H9 (cell line): ENCODE data around the gene CD247. TPM values are rescaled to one million over a fixed set of nuclear protein-coding genes. Genes with fewer than 3 reads are reported as not detected.

Experiments used
- DNase-seq: peaks from one replicate; pipeline ENCODE4 v3.0.0-alpha.2; 2017
- H2AFZ ChIP-seq: one replicate; pipeline ENCODE4 v1.6.1; 2013; ENCODE audit warnings: mild to moderate bottlenecking, low read length, control low read depth, moderate library complexity
- H2AK5ac ChIP-seq: 2 replicates; pipeline ENCODE4 v1.6.1; 2013; ENCODE audit warnings: low read length, control low read depth, mixed read lengths; ENCODE audit not compliant: insufficient read length
- H2BK120ac ChIP-seq: one replicate; pipeline ENCODE4 v1.6.1; 2013; ENCODE audit warnings: low read depth, mild to moderate bottlenecking, low read length, control low read depth, inconsistent platforms; ENCODE audit not compliant: poor library complexity, severe bottlenecking
- H2BK12ac ChIP-seq: 2 replicates; pipeline ENCODE4 v1.6.1; 2013; ENCODE audit warnings: low read length, control low read depth, mixed read lengths, low read depth; ENCODE audit not compliant: insufficient read length
- H2BK15ac ChIP-seq: 2 replicates; pipeline ENCODE4 v1.6.1; 2013; ENCODE audit warnings: low read depth, low read length, control low read depth
- H2BK20ac ChIP-seq: one replicate; pipeline ENCODE4 v1.6.1; 2013; ENCODE audit warnings: low read depth, mild to moderate bottlenecking, low read length, control low read depth, inconsistent platforms; ENCODE audit not compliant: poor library complexity, severe bottlenecking
- H2BK5ac ChIP-seq: 2 replicates; pipeline ENCODE4 v1.6.1; 2013; ENCODE audit warnings: low read length, control low read depth, mixed read lengths; ENCODE audit not compliant: insufficient read length
- H3K14ac ChIP-seq: 2 replicates; pipeline ENCODE4 v1.6.1; 2013; ENCODE audit warnings: low read length, control low read depth; ENCODE audit not compliant: insufficient read depth
- H3K18ac ChIP-seq: 2 replicates; pipeline ENCODE4 v1.6.1; 2013; ENCODE audit warnings: low read depth, mild to moderate bottlenecking, mixed read lengths, low read length, control low read depth; ENCODE audit not compliant: insufficient read length
- H3K23ac ChIP-seq: 2 replicates; pipeline ENCODE4 v1.6.1; 2013; ENCODE audit warnings: low read length, control low read depth, mixed read lengths, low read depth; ENCODE audit not compliant: insufficient read length
- H3K23me2 ChIP-seq: 2 replicates; pipeline ENCODE4 v1.6.1; 2013; ENCODE audit warnings: low read depth, mild to moderate bottlenecking, mixed read lengths, low read length, control low read depth; ENCODE audit not compliant: insufficient read length, poor library complexity, severe bottlenecking
- H3K27ac ChIP-seq: 2 replicates; pipeline ENCODE4 v1.5.1; 2013; ENCODE audit warnings: low read length, control low read depth, mixed read lengths, low read depth; ENCODE audit not compliant: insufficient read length
- H3K27me3 ChIP-seq: 2 replicates; pipeline ENCODE4 v1.6.1; 2013; ENCODE audit warnings: low read length, control low read depth, inconsistent platforms; ENCODE audit not compliant: insufficient read depth
- H3K4ac ChIP-seq: 2 replicates; pipeline ENCODE4 v1.6.1; 2013; ENCODE audit warnings: low read depth, mild to moderate bottlenecking, control low read depth, inconsistent platforms, low read length, moderate library complexity
- H3K4me1 ChIP-seq: 2 replicates; pipeline ENCODE4 v1.6.1; 2013; ENCODE audit warnings: low read length, control low read depth, inconsistent platforms; ENCODE audit not compliant: insufficient read depth
- H3K4me2 ChIP-seq: 2 replicates; pipeline ENCODE4 v1.6.1; 2013; ENCODE audit warnings: low read length, control low read depth, mixed read lengths; ENCODE audit not compliant: insufficient read length, insufficient read depth
- H3K56ac ChIP-seq: 2 replicates; pipeline ENCODE4 v1.6.1; 2013; ENCODE audit warnings: low read depth, mild to moderate bottlenecking, mixed read lengths, low read length, control low read depth; ENCODE audit not compliant: insufficient read length
- H3K79me1 ChIP-seq: 2 replicates; pipeline ENCODE4 v1.6.1; 2013; ENCODE audit warnings: low read depth, mild to moderate bottlenecking, moderate library complexity, low read length, control low read depth, inconsistent platforms; ENCODE audit not compliant: insufficient read depth, poor library complexity, severe bottlenecking
- H3K79me2 ChIP-seq: 2 replicates; pipeline ENCODE4 v1.6.1; 2013; ENCODE audit warnings: low read length, control low read depth, inconsistent platforms; ENCODE audit not compliant: insufficient read depth
- H3K9ac ChIP-seq: 2 replicates; pipeline ENCODE4 v1.6.1; 2013; ENCODE audit warnings: low read length, control low read depth, mixed read lengths; ENCODE audit not compliant: insufficient read length; ENCODE audit errors: extremely low read depth
- H3K9me3 ChIP-seq: one replicate; pipeline ENCODE4 v1.6.1; 2013; ENCODE audit warnings: low read depth, low read length, inconsistent platforms; ENCODE audit not compliant: control insufficient read depth
- H3T11ph ChIP-seq: one replicate; pipeline ENCODE4 v1.6.1; 2013; ENCODE audit warnings: mild to moderate bottlenecking, low read length, control low read depth, inconsistent platforms
- H4K20me1 ChIP-seq: one replicate; pipeline ENCODE4 v1.6.1; 2013; ENCODE audit not compliant: control insufficient read depth, insufficient read length, insufficient read depth
- H4K5ac ChIP-seq: 2 replicates; pipeline ENCODE4 v1.6.1; 2013; ENCODE audit warnings: low read depth, mild to moderate bottlenecking, mixed read lengths, low read length, control low read depth; ENCODE audit not compliant: insufficient read length
- H4K8ac ChIP-seq: replicated peaks from 2 replicates; pipeline ENCODE4 v1.6.1; 2013; ENCODE audit warnings: low read length, control low read depth, mixed read lengths, low read depth; ENCODE audit not compliant: insufficient read length
- H4K91ac ChIP-seq: 2 replicates; pipeline ENCODE4 v1.6.1; 2013; ENCODE audit warnings: low read depth, mild to moderate bottlenecking, moderate library complexity, mixed read lengths, low read length, control low read depth; ENCODE audit not compliant: insufficient read length
- H3K27ac Mint-ChIP-seq, 3 experiments: 2 replicates in 2 of 3; 3 replicates in 1 of 3; pipeline ENCODE4 v1.8.0; 2020 to 2021; ENCODE audit warnings: mixed read lengths in 3 of 3, mild to moderate bottlenecking in 1 of 3, moderate library complexity in 1 of 3
- H3K27me3 Mint-ChIP-seq: 2 replicates; pipeline ENCODE4 v1.8.0; 2021; ENCODE audit warnings: low read depth, mild to moderate bottlenecking, moderate library complexity, mixed read lengths
- H3K36me3 Mint-ChIP-seq, 3 experiments: 2 replicates in 2 of 3; 3 replicates in 1 of 3; pipeline ENCODE4 v1.8.0; 2020 to 2021; ENCODE audit warnings: low read depth in 3 of 3, mixed read lengths in 3 of 3; ENCODE audit not compliant: insufficient read depth in 1 of 3
- H3K4me1 Mint-ChIP-seq, 2 experiments: 2 replicates each; pipeline ENCODE4 v1.8.0; 2020; ENCODE audit warnings: mixed read lengths in 2 of 2
- H3K4me3 Mint-ChIP-seq, 2 experiments: 2 replicates in 1 of 2; 3 replicates in 1 of 2; pipeline ENCODE4 v1.8.0; 2020 to 2021; ENCODE audit warnings: mild to moderate bottlenecking in 2 of 2, mixed read lengths in 2 of 2, moderate library complexity in 1 of 2
- H3K9me3 Mint-ChIP-seq, 2 experiments: 2 replicates in 1 of 2; 3 replicates in 1 of 2; pipeline ENCODE4 v1.8.0; 2020; ENCODE audit warnings: mild to moderate bottlenecking in 2 of 2, mixed read lengths in 2 of 2, moderate library complexity in 1 of 2
- WGBS: extraction: QIAGEN DNeasy Blood & Tissue Kit; methylation state at CpG from one replicate; pipeline ENCODE4 v1.1.7; 2013; ENCODE audit warnings: missing lambda C conversion rate, low lambda C conversion rate, mixed read lengths; ENCODE audit not compliant: insufficient read length; ENCODE audit errors: extremely low coverage; 5-methylcytosine and 5-hydroxymethylcytosine counted together
- total RNA-seq: library from RNA; stranded (reverse); gene quantifications from 2 replicates; pipeline ENCODE4 v1.2.1, GENCODE V29; 2021
- TF ChIP-seq, protein P1 (sequence below): fragments of 200-600 bp; sonication (generic); conservative IDR thresholded peaks from 3 replicates; pipeline ENCODE4 v1.8.0; 2021; ENCODE audit warnings: antibody characterized with exemption, mild to moderate bottlenecking

Gene CD247
- total RNA-seq, 1 experiment from 2014 or later = 1.2 TPM

DNA sequence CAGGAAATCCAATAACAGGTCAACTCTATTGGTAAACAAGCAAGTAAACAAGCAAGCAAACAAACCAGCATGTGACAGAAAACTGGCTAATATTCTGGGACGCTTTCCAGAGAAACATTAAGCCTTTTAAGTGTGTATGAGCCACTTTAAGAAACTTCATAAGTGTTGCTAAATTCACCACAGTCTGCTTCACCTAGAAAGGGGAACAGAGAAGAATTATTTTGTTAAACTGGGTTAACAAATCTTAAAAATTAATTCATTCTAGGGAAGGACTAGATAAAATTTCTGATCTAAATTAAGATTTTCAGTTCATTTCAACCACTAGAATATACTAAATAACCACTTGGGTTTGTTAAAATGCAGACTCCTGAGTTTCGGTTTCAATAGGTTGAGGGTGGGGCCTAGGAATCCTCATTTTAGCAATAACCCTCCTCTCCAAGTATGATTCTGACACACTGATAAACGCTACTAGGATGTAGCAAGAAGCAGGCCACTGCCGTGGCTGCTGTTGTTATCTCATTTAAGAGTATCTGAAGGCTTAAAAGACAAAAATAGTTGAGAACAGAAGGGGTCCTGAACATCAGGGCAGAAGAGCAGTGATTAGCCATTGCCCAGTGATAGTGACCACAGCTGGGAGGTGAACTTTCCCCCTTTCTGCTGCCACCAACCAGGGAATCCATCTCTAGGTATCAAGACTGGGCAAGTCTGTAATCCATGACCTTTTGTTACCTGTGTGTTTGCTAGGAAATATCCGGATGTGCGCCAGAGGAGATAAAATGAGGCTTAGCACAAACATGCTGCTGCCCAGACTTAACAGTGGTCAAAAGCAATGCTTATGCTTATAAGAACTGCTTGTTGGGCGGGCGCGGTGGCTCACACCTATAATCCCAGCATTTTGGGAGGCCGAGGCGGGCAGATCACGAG, 24.0 kb upstream of the CD247 start:
- Mint-ChIP-seq H3K36me3 (peaks cover 7 to 15% (median 12%) of the 10 kb centered on the region in 3 experiments; a peak in 6 of 7 replicates), H3K27me3 (no peaks in the 10 kb centered on the region), H3K9me3 (no peaks in the 10 kb centered on the region), H3K4me3 (no peak overlapping the region), H3K4me1 (peaks cover 11 to 12% of the 10 kb centered on the region in 2 experiments), H3K27ac (no peak overlapping the region)
- Histone ChIP-seq H3K9ac (no peak overlapping the region), H3K27ac (no peak overlapping the region), H3K27me3 (no peaks in the 10 kb centered on the region), H3K9me3 (no peaks in the 10 kb centered on the region), H2BK5ac (no peak overlapping the region), H3K18ac (no peak overlapping the region), H3K79me1 (no peaks in the 10 kb centered on the region), H3K79me2 (no peaks in the 10 kb centered on the region), H2BK20ac (no peak overlapping the region), H2BK15ac (no peak overlapping the region), H2AFZ (no peak overlapping the region), H3K56ac (no peak overlapping the region), H3K14ac (no peak overlapping the region), H2BK12ac (no peak overlapping the region), H4K91ac (no peak overlapping the region), H2AK5ac (no peak overlapping the region), H4K5ac (no peak overlapping the region), H3K4ac (no peak overlapping the region), H2BK120ac (no peak overlapping the region), H4K8ac (no peak overlapping the region), H3K23ac (no peak overlapping the region), H3K4me1 (no peaks in the 10 kb centered on the region), H3K4me2 (no peak overlapping the region), H3K23me2 (no peaks in the 10 kb centered on the region), H4K20me1 (no peaks in the 10 kb centered on the region), H3T11ph (no peak overlapping the region)
- TF ChIP-seq, protein P1, sequence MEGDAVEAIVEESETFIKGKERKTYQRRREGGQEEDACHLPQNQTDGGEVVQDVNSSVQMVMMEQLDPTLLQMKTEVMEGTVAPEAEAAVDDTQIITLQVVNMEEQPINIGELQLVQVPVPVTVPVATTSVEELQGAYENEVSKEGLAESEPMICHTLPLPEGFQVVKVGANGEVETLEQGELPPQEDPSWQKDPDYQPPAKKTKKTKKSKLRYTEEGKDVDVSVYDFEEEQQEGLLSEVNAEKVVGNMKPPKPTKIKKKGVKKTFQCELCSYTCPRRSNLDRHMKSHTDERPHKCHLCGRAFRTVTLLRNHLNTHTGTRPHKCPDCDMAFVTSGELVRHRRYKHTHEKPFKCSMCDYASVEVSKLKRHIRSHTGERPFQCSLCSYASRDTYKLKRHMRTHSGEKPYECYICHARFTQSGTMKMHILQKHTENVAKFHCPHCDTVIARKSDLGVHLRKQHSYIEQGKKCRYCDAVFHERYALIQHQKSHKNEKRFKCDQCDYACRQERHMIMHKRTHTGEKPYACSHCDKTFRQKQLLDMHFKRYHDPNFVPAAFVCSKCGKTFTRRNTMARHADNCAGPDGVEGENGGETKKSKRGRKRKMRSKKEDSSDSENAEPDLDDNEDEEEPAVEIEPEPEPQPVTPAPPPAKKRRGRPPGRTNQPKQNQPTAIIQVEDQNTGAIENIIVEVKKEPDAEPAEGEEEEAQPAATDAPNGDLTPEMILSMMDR = no peak
- DNase-seq = no peak
- no CpG with 5 or more reads among the region's 12 CpGs for WGBS
